HG03457 (cell line): ENCODE data around the gene SLIT3.

ENCODE experiments used
- ATAC-seq: cut with Tn5 transposase; IDR thresholded peaks from one replicate; pipeline ENCODE4 v1.9.1; 2021; ENCODE audit warnings: moderate number of reproducible peaks; ENCODE audit not compliant: unreplicated experiment

The SLIT3 gene

GRCh38 chr5:168790002-168790635, 510.8 kb downstream of the SLIT3 start:
- ATAC-seq = no peak

- no peak for ATAC-seq
Observed at GRCh38 chr5:168788786-168789185, 512.2 kb downstream of the SLIT3 start.

- no peak for ATAC-seq
Observed at GRCh38 chr5:168788107-168788506, 512.8 kb downstream of the SLIT3 start.

- ATAC-seq = no peak
Observed at GRCh38 chr5:168786147-168786546, 514.8 kb downstream of the SLIT3 start.

GRCh38 chr5:168784454-168784853, 516.5 kb downstream of the SLIT3 start:
- no peak for ATAC-seq

- no peak for ATAC-seq
Observed at GRCh38 chr5:168781941-168782571, 518.9 kb downstream of the SLIT3 start.

GRCh38 chr5:168780888-168781287, 520.1 kb downstream of the SLIT3 start:
- no peak for ATAC-seq

- no peak for ATAC-seq
Observed at GRCh38 chr5:168779333-168779732, 521.6 kb downstream of the SLIT3 start.

GRCh38 chr5:168778536-168778935, 522.4 kb downstream of the SLIT3 start:
- no peak for ATAC-seq

GRCh38 chr5:168777651-168778050, 523.3 kb downstream of the SLIT3 start:
- ATAC-seq = no peak

- no peak for ATAC-seq
Observed at GRCh38 chr5:168776070-168776469, 524.9 kb downstream of the SLIT3 start.

- no peak for ATAC-seq
Observed at GRCh38 chr5:168773226-168773625, 527.7 kb downstream of the SLIT3 start.

GRCh38 chr5:168772316-168772961, 528.5 kb downstream of the SLIT3 start:
- ATAC-seq = no peak

GRCh38 chr5:168771678-168772077, 529.3 kb downstream of the SLIT3 start:
- no peak for ATAC-seq

- ATAC-seq = no peak
Observed at GRCh38 chr5:168770996-168771395, 529.9 kb downstream of the SLIT3 start.

GRCh38 chr5:168770036-168770498, 530.9 kb downstream of the SLIT3 start:
- ATAC-seq = no peak

- ATAC-seq = no peak
Observed at GRCh38 chr5:168768172-168768571, 532.8 kb downstream of the SLIT3 start.

GRCh38 chr5:168766426-168766700, 534.6 kb downstream of the SLIT3 start:
- ATAC-seq = no peak

GRCh38 chr5:168765551-168766425, 535.2 kb downstream of the SLIT3 start:
- ATAC-seq = no peak

GRCh38 chr5:168765086-168765550, 535.8 kb downstream of the SLIT3 start:
- no peak for ATAC-seq
